CD14-positive monocyte (primary cell): Measurements from ENCODE around the gene SCN1B. TPM values are rescaled to one million over a fixed set of nuclear protein-coding genes. Genes with fewer than 3 reads are reported as not detected.

Experiments used
- DNase-seq, 3 donors: peaks; one replicate each; pipeline ENCODE4 v3.0.0-alpha.2; 2011 to 2022
- H2AFZ ChIP-seq: 2 replicates; pipeline ENCODE4 v1.6.0; 2012; ENCODE audit warnings: mild to moderate bottlenecking, low read depth, low read length, inconsistent platforms; ENCODE audit not compliant: insufficient read depth, poor library complexity, severe bottlenecking
- H3K27ac ChIP-seq, 2 donors: 1 replicate in 1 of 2; 2 replicates in 1 of 2; pipeline ENCODE4 v1.5.1; 2012 to 2013; ENCODE audit warnings: low read length in 2 of 2, control low read depth in 1 of 2, inconsistent platforms in 1 of 2, low read depth in 1 of 2, mild to moderate bottlenecking in 1 of 2
- H3K27me3 ChIP-seq, 2 donors: one replicate each; pipeline versions ENCODE4 v1.6.0 to v1.6.1; 2011 to 2013; ENCODE audit warnings: low read length in 2 of 2; ENCODE audit not compliant: control insufficient read depth in 2 of 2, insufficient read depth in 2 of 2
- H3K36me3 ChIP-seq, 2 donors: replicated peaks in 1 of 2; 1 replicate in 1 of 2; 2 replicates in 1 of 2; pipeline versions ENCODE4 v1.5.1 to v1.6.1; 2012 to 2013; ENCODE audit warnings: low read length in 2 of 2, control low read depth in 1 of 2, inconsistent platforms in 1 of 2, mild to moderate bottlenecking in 1 of 2; ENCODE audit not compliant: insufficient read depth in 2 of 2, control insufficient read depth in 1 of 2
- H3K4me1 ChIP-seq, 2 donors: 1 replicate in 1 of 2; 2 replicates in 1 of 2; pipeline versions ENCODE4 v1.5.1 to v1.6.1; 2012 to 2013; ENCODE audit warnings: low read length in 2 of 2, control low read depth in 1 of 2, inconsistent platforms in 1 of 2, mild to moderate bottlenecking in 1 of 2, moderate library complexity in 1 of 2; ENCODE audit not compliant: insufficient read depth in 2 of 2, control insufficient read depth in 1 of 2
- H3K4me2 ChIP-seq: replicated peaks from 2 replicates; pipeline ENCODE3; 2012; ENCODE audit warnings: low read length, moderate library complexity, mild to moderate bottlenecking; ENCODE audit not compliant: poor library complexity, severe bottlenecking; ENCODE audit errors: extremely low read depth
- H3K4me3 ChIP-seq, 3 experiments: fragments of 200-600 bp in 1 of 3; sonication (generic) in 1 of 3; replicated peaks in 1 of 3; 1 replicate in 2 of 3; 2 replicates in 1 of 3; pipeline ENCODE4 v1.5.1; 2011 to 2013; ENCODE audit warnings: low read length in 3 of 3, mild to moderate bottlenecking in 3 of 3, control low read depth in 2 of 3, low read depth in 2 of 3, inconsistent platforms in 1 of 3, moderate library complexity in 1 of 3
- H3K79me2 ChIP-seq: 2 replicates; pipeline ENCODE4 v1.6.0; 2012; ENCODE audit warnings: mild to moderate bottlenecking, control low read depth, inconsistent platforms, low read length, moderate library complexity; ENCODE audit not compliant: insufficient read depth
- H3K9ac ChIP-seq: 2 replicates; pipeline ENCODE4 v1.6.0; 2017; ENCODE audit warnings: low read length, mild to moderate bottlenecking; ENCODE audit not compliant: insufficient read depth, poor library complexity, severe bottlenecking
- H3K9me3 ChIP-seq, 2 donors: replicated peaks in 1 of 2; 1 replicate in 1 of 2; 2 replicates in 1 of 2; pipeline versions ENCODE4 v1.5.1 to v1.6.1; 2012 to 2013; ENCODE audit warnings: low read length in 2 of 2, control low read depth in 1 of 2; ENCODE audit not compliant: control insufficient read depth in 1 of 2, insufficient read depth in 1 of 2
- H4K20me1 ChIP-seq: 2 replicates; pipeline ENCODE4 v1.6.0; 2012; ENCODE audit warnings: mild to moderate bottlenecking, low read length, control low read depth, moderate library complexity; ENCODE audit not compliant: insufficient read depth
- H3K27ac Mint-ChIP-seq, 7 donors: one replicate each; pipeline ENCODE4 v1.8.0; 2020; ENCODE audit warnings: mild to moderate bottlenecking in 7 of 7, mixed read lengths in 7 of 7, moderate library complexity in 6 of 7, inconsistent platforms in 2 of 7
- H3K27me3 Mint-ChIP-seq, 3 donors: one replicate each; pipeline ENCODE4 v1.8.0; 2021 to 2022; ENCODE audit warnings: low read depth in 3 of 3, mild to moderate bottlenecking in 3 of 3, mixed read lengths in 3 of 3, moderate library complexity in 3 of 3, inconsistent platforms in 1 of 3
- H3K36me3 Mint-ChIP-seq, 2 donors: one replicate each; pipeline ENCODE4 v1.8.0; 2020; ENCODE audit warnings: mixed read lengths in 2 of 2, inconsistent platforms in 1 of 2, mild to moderate bottlenecking in 1 of 2
- H3K4me1 Mint-ChIP-seq: one replicate; pipeline ENCODE4 v1.8.0; 2020; ENCODE audit warnings: mild to moderate bottlenecking, mixed read lengths
- H3K4me3 Mint-ChIP-seq, 2 donors: one replicate each; pipeline ENCODE4 v1.8.0; 2020; ENCODE audit warnings: mild to moderate bottlenecking in 2 of 2, mixed read lengths in 2 of 2, moderate library complexity in 1 of 2
- H3K9me3 Mint-ChIP-seq, 7 donors: one replicate each; pipeline ENCODE4 v1.8.0; 2020 to 2022; ENCODE audit warnings: mixed read lengths in 7 of 7, mild to moderate bottlenecking in 6 of 7, moderate library complexity in 6 of 7, inconsistent platforms in 2 of 7
- CTCF ChIP-seq: fragments of 200-600 bp; IDR thresholded peaks from one replicate; pipeline ENCODE4 v1.8.0; 2022; ENCODE audit warnings: antibody characterized with exemption, mild to moderate bottlenecking
- WGBS: methylation state at CpG from one replicate; pipeline ENCODE4 v1.1.5; 2013; ENCODE audit warnings: missing lambda C conversion rate; ENCODE audit not compliant: insufficient coverage; 5-methylcytosine and 5-hydroxymethylcytosine counted together
- intact Hi-C, 2 donors: fragments of 100-400 bp; cut with micrococcal nuclease; formaldehyde crosslinking; loops; one replicate each; pipeline versions ENCODE4 v1.15.0 to v1.15.1; 2023
- polyA plus RNA-seq, 3 donors: library from polyadenylated mRNA; depleted of rRNA in 1 of 3; unstranded in 2 of 3; stranded (reverse) in 1 of 3; fragments of 300-500 nt in 2 of 3; fragments of >200 nt in 1 of 3; fragmentation: Illumina TruSeq in 2 of 3; gene quantifications; 1 replicate in 2 of 3; 2 replicates in 1 of 3; pipeline ENCODE4 v1.2.3, GENCODE V29; 2012 to 2021

Gene SCN1B
- polyA plus RNA-seq, 3 donors = 0.08 to 0.68 TPM; not detected in 1

- Histone ChIP-seq H3K4me3 (no peak overlapping the region), H3K36me3 (no peaks in the 10 kb centered on the region), H3K27me3 (no peaks in the 10 kb centered on the region), H2AFZ (no peak overlapping the region), H3K4me1 (no peaks in the 10 kb centered on the region), H4K20me1 (no peaks in the 10 kb centered on the region), H3K9me3 (no peaks in the 10 kb centered on the region), H3K4me2 (no peak overlapping the region), H3K27ac (no peak overlapping the region), H3K79me2 (no peaks in the 10 kb centered on the region), H3K9ac (no peak overlapping the region)
- intact Hi-C loops = no loop called here
- no peak for DNase-seq
- peak overlapping the region in 1 of 7 donors; percentile 31 for H3K27ac Mint-ChIP-seq
- no peaks in the 10 kb centered on the region for H3K4me1 Mint-ChIP-seq
- no peak for TF ChIP-seq CTCF
- H3K9me3 Mint-ChIP-seq = no peaks in the 10 kb centered on the region
- H3K36me3 Mint-ChIP-seq = no peaks in the 10 kb centered on the region
- WGBS = 97% methylated on average over 15 of the region's 17 CpGs
- no peak overlapping the region for H3K4me3 Mint-ChIP-seq
- peaks cover 3 to 8% (median 6%) of the 10 kb centered on the region in 3 donors for H3K27me3 Mint-ChIP-seq
Measured at GRCh38 chr19:35077411-35078223, 47.3 kb downstream of the SCN1B start.

- no peak overlapping the region for H3K9ac ChIP-seq
Measured at GRCh38 chr19:35079826-35080225, 49.6 kb downstream of the SCN1B start.

More at GRCh38 chr19:35079826-35080225, 49.6 kb downstream of the SCN1B start:
- Mint-ChIP-seq H3K9me3 (no peaks in the 10 kb centered on the region), H3K4me1 (no peaks in the 10 kb centered on the region), H3K36me3 (no peaks in the 10 kb centered on the region), H3K27ac (no peak overlapping the region), H3K27me3 (peaks cover 3 to 10% (median 8%) of the 10 kb centered on the region in 3 donors), H3K4me3 (no peak overlapping the region)
- H3K9me3 ChIP-seq = no peaks in the 10 kb centered on the region
- no peaks in the 10 kb centered on the region for H3K79me2 ChIP-seq
- 87% methylated on average over 12 of the region's 14 CpGs for WGBS
- TF ChIP-seq CTCF = no peak
- H2AFZ ChIP-seq = no peak overlapping the region
- no peak overlapping the region for H3K27ac ChIP-seq
- no peaks in the 10 kb centered on the region for H3K4me1 ChIP-seq
- no peaks in the 10 kb centered on the region for H4K20me1 ChIP-seq
- H3K4me2 ChIP-seq = no peak overlapping the region
- DNase-seq = no peak
- H3K27me3 ChIP-seq = no peaks in the 10 kb centered on the region
- H3K36me3 ChIP-seq = no peaks in the 10 kb centered on the region
- intact Hi-C loops = no loop called here
- no peak overlapping the region for H3K4me3 ChIP-seq
